ENCODE measurements around the gene FAM171A1. TPM values are rescaled to one million over a fixed set of nuclear protein-coding genes. Genes with fewer than 3 reads are reported as not detected.
"Not testable (repeated sequence)": the region's sequence is repeated elsewhere in the genome, so short reads cannot be mapped to it uniquely, and the experiment has no call there.

FAM171A1 gene
- total RNA-seq, 1 donor from 2014 or later = 27.7 TPM

DNA sequence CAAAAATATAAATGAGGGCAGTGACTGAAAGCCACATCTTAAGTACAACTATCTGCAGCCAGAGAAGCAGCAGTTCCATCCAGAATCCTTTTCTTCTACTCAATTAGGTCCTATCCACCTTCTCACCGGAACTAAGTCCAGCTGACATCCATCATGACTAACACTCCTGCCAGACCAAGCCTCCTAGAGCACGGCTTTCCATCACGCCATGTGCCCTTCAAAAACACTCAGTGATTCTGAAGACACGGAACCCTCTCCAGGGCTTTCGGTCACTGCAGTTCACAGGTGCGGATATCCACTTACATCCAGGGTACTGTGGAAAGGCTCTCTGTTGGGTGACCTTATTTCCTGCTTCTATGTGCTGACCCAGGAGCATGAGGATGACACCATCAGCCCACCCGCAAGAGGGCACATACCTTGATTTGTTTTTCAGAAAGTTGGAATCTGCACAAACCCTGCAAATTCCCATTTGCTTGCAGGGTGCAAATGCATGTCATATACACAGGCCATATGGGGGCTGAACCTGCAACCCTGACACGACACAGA, 64.3 kb downstream of the FAM171A1 start:
- no peak for DNase-seq (ENCODE audit: low spot score in 2 of 2)
- H3K36me3 ChIP-seq = no peaks in the 10 kb centered on the region
- H3K4me1 ChIP-seq = no peaks in the 10 kb centered on the region
- H3K9me3 ChIP-seq = no peaks in the 10 kb centered on the region
- TF ChIP-seq, protein P1, sequence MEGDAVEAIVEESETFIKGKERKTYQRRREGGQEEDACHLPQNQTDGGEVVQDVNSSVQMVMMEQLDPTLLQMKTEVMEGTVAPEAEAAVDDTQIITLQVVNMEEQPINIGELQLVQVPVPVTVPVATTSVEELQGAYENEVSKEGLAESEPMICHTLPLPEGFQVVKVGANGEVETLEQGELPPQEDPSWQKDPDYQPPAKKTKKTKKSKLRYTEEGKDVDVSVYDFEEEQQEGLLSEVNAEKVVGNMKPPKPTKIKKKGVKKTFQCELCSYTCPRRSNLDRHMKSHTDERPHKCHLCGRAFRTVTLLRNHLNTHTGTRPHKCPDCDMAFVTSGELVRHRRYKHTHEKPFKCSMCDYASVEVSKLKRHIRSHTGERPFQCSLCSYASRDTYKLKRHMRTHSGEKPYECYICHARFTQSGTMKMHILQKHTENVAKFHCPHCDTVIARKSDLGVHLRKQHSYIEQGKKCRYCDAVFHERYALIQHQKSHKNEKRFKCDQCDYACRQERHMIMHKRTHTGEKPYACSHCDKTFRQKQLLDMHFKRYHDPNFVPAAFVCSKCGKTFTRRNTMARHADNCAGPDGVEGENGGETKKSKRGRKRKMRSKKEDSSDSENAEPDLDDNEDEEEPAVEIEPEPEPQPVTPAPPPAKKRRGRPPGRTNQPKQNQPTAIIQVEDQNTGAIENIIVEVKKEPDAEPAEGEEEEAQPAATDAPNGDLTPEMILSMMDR (IDR thresholded peaks at IDR 0.05) = no peak
- H3K27ac ChIP-seq = no peak overlapping the region
- intact Hi-C loops (cut with DNase I) = no loop called here
- no peaks in the 10 kb centered on the region for H3K27me3 ChIP-seq
- no peak overlapping the region for H3K4me3 ChIP-seq

DNA sequence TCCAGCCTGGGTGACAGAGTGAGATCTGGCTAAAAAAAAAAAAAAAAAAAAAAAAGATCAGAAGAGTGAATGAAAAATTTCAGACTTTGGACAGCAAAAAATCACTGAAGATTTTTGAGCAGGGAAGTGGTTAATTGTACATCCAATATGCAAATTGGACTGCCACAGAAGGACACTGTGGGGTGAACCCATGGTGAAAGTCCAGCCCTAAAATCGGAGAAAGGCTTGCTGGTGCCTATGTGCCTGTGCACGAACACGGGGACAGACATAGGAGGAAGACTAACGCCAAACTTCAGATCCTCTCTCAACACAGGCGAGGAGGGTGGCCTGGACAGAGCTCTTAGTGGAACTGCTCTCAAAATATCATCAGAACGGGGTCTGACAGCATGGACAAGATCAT, 65.5 kb downstream of the FAM171A1 start:
- Histone ChIP-seq H3K27me3 (no peaks in the 10 kb centered on the region), H3K36me3 (no peaks in the 10 kb centered on the region), H3K9me3 (no peaks in the 10 kb centered on the region), H3K4me1 (no peaks in the 10 kb centered on the region), H3K27ac (no peak overlapping the region), H3K4me3 (no peak overlapping the region)
- intact Hi-C loops (cut with DNase I) = no loop called here
- TF ChIP-seq, protein P1 (IDR thresholded peaks at IDR 0.05) = no peak
- DNase-seq (ENCODE audit: low spot score in 2 of 2) = no peak

DNA sequence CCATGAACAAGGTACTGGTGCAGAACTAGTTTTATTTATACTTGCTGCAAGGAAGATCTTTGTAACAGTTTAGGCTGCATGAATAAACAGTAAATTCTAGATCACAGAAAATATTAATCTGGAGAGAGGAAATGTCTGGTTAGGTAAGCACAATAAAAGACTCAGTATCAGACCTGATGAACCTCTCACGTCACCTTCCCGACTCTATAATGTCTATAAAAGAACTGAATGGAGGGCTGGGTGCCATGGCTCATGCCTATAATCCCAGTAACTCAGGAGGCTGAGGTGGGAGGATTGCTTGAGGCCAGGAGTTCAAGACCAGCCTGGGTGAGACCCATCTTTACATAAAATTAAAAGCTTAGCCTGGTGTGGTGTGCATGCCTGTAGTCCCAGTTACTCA, 65.9 kb downstream of the FAM171A1 start:
- Histone ChIP-seq H3K4me3 (no peak overlapping the region), H3K27ac (no peak overlapping the region), H3K4me1 (no peaks in the 10 kb centered on the region), H3K36me3 (no peaks in the 10 kb centered on the region), H3K27me3 (no peaks in the 10 kb centered on the region), H3K9me3 (no peaks in the 10 kb centered on the region)
- TF ChIP-seq, protein P1 (IDR thresholded peaks at IDR 0.05) = no peak
- no peak for DNase-seq (ENCODE audit: low spot score in 2 of 2)
- intact Hi-C loops (cut with DNase I) = no loop called here

DNA sequence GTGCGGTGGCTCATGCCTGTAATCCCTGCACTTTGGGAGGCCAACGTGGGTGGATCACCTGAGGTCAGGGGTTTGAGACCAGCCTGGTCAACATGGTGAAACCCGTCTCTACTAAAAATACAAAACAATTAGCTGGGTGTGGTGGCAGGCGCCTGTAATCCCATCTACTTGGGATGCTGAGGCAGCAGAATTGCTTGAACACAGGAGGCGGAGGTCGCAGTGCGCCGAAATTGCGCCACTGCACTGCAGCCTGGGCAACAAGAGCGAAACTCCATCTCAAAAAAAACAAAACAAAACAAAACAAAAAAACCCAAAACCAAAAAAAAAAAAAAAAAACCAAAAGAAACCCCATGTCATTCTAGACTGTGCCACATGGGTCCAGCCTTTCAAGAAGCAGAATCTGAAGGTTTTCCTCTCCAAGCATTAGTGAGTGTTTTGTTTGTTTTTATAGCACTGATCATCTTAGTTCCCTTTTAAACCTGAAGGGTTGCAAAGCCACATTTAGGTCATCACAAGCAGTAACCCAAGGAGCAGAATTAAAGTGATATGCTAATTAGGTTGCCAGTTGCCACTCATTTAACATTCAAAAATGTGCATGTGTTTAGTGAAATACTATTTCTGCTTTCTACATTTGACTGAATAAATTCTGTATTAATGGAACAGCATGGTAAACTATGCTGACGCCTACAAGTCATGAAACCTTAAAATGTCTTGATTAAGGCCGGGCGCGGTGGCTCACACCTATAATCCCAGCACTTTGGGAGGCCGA, 68.7 kb downstream of the FAM171A1 start:
- intact Hi-C loops (cut with DNase I); H3K27me3 ChIP-seq; H3K36me3 ChIP-seq; H3K4me3 ChIP-seq; H3K4me1 ChIP-seq; DNase-seq (ENCODE audit: low spot score in 2 of 2); H3K27ac ChIP-seq; H3K9me3 ChIP-seq: not testable (repeated sequence)

DNA sequence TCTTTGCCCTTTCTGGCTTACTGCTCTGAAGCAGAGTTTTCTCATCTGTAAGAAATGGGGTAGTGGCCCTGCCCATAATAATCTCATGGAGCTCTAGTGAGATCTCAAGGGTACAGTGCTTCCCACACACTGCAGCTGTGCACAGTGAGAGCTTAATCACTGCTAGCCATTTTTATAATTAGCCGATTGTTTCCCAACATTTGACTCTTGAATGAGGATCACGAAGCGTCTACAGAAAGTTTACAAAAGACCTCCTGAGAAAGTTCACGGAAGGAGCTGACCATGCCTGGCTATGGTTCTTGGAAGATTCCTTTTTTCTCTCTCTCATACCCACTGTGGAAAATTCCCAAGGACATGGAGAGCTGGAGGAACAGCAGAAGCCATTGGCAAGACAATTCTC, 70.4 kb downstream of the FAM171A1 start:
- Histone ChIP-seq H3K4me3 (no peak overlapping the region), H3K9me3 (no peaks in the 10 kb centered on the region), H3K36me3 (no peaks in the 10 kb centered on the region), H3K27ac (no peak overlapping the region), H3K27me3 (no peaks in the 10 kb centered on the region), H3K4me1 (no peaks in the 10 kb centered on the region)
- TF ChIP-seq, protein P1 (IDR thresholded peaks at IDR 0.05) = no peak
- no peak for DNase-seq (ENCODE audit: low spot score in 2 of 2)
- intact Hi-C loops (cut with DNase I) = no loop called here

DNA sequence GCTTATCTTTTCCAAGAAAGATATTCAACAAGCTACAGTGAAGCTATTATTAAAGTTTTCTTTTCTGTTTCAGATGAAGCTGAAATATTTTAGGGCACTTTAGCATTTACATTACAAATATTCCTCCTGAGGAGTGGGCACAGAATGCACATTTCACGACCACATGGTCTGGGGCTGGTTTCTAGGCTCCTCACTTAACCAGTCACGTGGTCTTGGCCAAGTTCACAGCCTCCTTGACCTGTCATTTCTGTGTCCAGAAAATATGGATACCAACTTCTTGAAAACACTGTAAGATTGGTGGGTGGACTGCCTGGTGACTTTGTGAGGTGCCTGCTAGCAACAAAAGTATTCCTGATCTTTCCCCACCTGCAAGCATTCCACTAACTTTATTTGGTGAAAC, 70.9 kb downstream of the FAM171A1 start:
- Histone ChIP-seq H3K4me1 (no peaks in the 10 kb centered on the region), H3K4me3 (no peak overlapping the region), H3K27ac (no peak overlapping the region), H3K9me3 (no peaks in the 10 kb centered on the region), H3K36me3 (no peaks in the 10 kb centered on the region), H3K27me3 (no peaks in the 10 kb centered on the region)
- intact Hi-C loops (cut with DNase I) = no loop called here
- DNase-seq (ENCODE audit: low spot score in 2 of 2) = no peak
- TF ChIP-seq, protein P1 (IDR thresholded peaks at IDR 0.05) = no peak

Data from ascending aorta (tissue), 2 donors.